H9 (cell line): ENCODE data around the gene EFNA5. TPM values are rescaled to one million over a fixed set of nuclear protein-coding genes. Genes with fewer than 3 reads are reported as not detected.

ENCODE experiments used
- DNase-seq: peaks from one replicate; pipeline ENCODE4 v3.0.0-alpha.2; 2017
- H2AFZ ChIP-seq: one replicate; pipeline ENCODE4 v1.6.1; 2013; ENCODE audit warnings: mild to moderate bottlenecking, low read length, control low read depth, moderate library complexity
- H2AK5ac ChIP-seq: 2 replicates; pipeline ENCODE4 v1.6.1; 2013; ENCODE audit warnings: low read length, control low read depth, mixed read lengths; ENCODE audit not compliant: insufficient read length
- H2BK120ac ChIP-seq: one replicate; pipeline ENCODE4 v1.6.1; 2013; ENCODE audit warnings: low read depth, mild to moderate bottlenecking, low read length, control low read depth, inconsistent platforms; ENCODE audit not compliant: poor library complexity, severe bottlenecking
- H2BK12ac ChIP-seq: 2 replicates; pipeline ENCODE4 v1.6.1; 2013; ENCODE audit warnings: low read length, control low read depth, mixed read lengths, low read depth; ENCODE audit not compliant: insufficient read length
- H2BK15ac ChIP-seq: 2 replicates; pipeline ENCODE4 v1.6.1; 2013; ENCODE audit warnings: low read depth, low read length, control low read depth
- H2BK20ac ChIP-seq: one replicate; pipeline ENCODE4 v1.6.1; 2013; ENCODE audit warnings: low read depth, mild to moderate bottlenecking, low read length, control low read depth, inconsistent platforms; ENCODE audit not compliant: poor library complexity, severe bottlenecking
- H2BK5ac ChIP-seq: 2 replicates; pipeline ENCODE4 v1.6.1; 2013; ENCODE audit warnings: low read length, control low read depth, mixed read lengths; ENCODE audit not compliant: insufficient read length
- H3K14ac ChIP-seq: 2 replicates; pipeline ENCODE4 v1.6.1; 2013; ENCODE audit warnings: low read length, control low read depth; ENCODE audit not compliant: insufficient read depth
- H3K18ac ChIP-seq: 2 replicates; pipeline ENCODE4 v1.6.1; 2013; ENCODE audit warnings: low read depth, mild to moderate bottlenecking, mixed read lengths, low read length, control low read depth; ENCODE audit not compliant: insufficient read length
- H3K23ac ChIP-seq: 2 replicates; pipeline ENCODE4 v1.6.1; 2013; ENCODE audit warnings: low read length, control low read depth, mixed read lengths, low read depth; ENCODE audit not compliant: insufficient read length
- H3K23me2 ChIP-seq: 2 replicates; pipeline ENCODE4 v1.6.1; 2013; ENCODE audit warnings: low read depth, mild to moderate bottlenecking, mixed read lengths, low read length, control low read depth; ENCODE audit not compliant: insufficient read length, poor library complexity, severe bottlenecking
- H3K27ac ChIP-seq: 2 replicates; pipeline ENCODE4 v1.5.1; 2013; ENCODE audit warnings: low read length, control low read depth, mixed read lengths, low read depth; ENCODE audit not compliant: insufficient read length
- H3K27me3 ChIP-seq: 2 replicates; pipeline ENCODE4 v1.6.1; 2013; ENCODE audit warnings: low read length, control low read depth, inconsistent platforms; ENCODE audit not compliant: insufficient read depth
- H3K4ac ChIP-seq: 2 replicates; pipeline ENCODE4 v1.6.1; 2013; ENCODE audit warnings: low read depth, mild to moderate bottlenecking, control low read depth, inconsistent platforms, low read length, moderate library complexity
- H3K4me1 ChIP-seq: 2 replicates; pipeline ENCODE4 v1.6.1; 2013; ENCODE audit warnings: low read length, control low read depth, inconsistent platforms; ENCODE audit not compliant: insufficient read depth
- H3K4me2 ChIP-seq: 2 replicates; pipeline ENCODE4 v1.6.1; 2013; ENCODE audit warnings: low read length, control low read depth, mixed read lengths; ENCODE audit not compliant: insufficient read length, insufficient read depth
- H3K56ac ChIP-seq: 2 replicates; pipeline ENCODE4 v1.6.1; 2013; ENCODE audit warnings: low read depth, mild to moderate bottlenecking, mixed read lengths, low read length, control low read depth; ENCODE audit not compliant: insufficient read length
- H3K79me1 ChIP-seq: 2 replicates; pipeline ENCODE4 v1.6.1; 2013; ENCODE audit warnings: low read depth, mild to moderate bottlenecking, moderate library complexity, low read length, control low read depth, inconsistent platforms; ENCODE audit not compliant: insufficient read depth, poor library complexity, severe bottlenecking
- H3K79me2 ChIP-seq: 2 replicates; pipeline ENCODE4 v1.6.1; 2013; ENCODE audit warnings: low read length, control low read depth, inconsistent platforms; ENCODE audit not compliant: insufficient read depth
- H3K9ac ChIP-seq: 2 replicates; pipeline ENCODE4 v1.6.1; 2013; ENCODE audit warnings: low read length, control low read depth, mixed read lengths; ENCODE audit not compliant: insufficient read length; ENCODE audit errors: extremely low read depth
- H3K9me3 ChIP-seq: one replicate; pipeline ENCODE4 v1.6.1; 2013; ENCODE audit warnings: low read depth, low read length, inconsistent platforms; ENCODE audit not compliant: control insufficient read depth
- H3T11ph ChIP-seq: one replicate; pipeline ENCODE4 v1.6.1; 2013; ENCODE audit warnings: mild to moderate bottlenecking, low read length, control low read depth, inconsistent platforms
- H4K20me1 ChIP-seq: one replicate; pipeline ENCODE4 v1.6.1; 2013; ENCODE audit not compliant: control insufficient read depth, insufficient read length, insufficient read depth
- H4K5ac ChIP-seq: 2 replicates; pipeline ENCODE4 v1.6.1; 2013; ENCODE audit warnings: low read depth, mild to moderate bottlenecking, mixed read lengths, low read length, control low read depth; ENCODE audit not compliant: insufficient read length
- H4K8ac ChIP-seq: replicated peaks from 2 replicates; pipeline ENCODE4 v1.6.1; 2013; ENCODE audit warnings: low read length, control low read depth, mixed read lengths, low read depth; ENCODE audit not compliant: insufficient read length
- H4K91ac ChIP-seq: 2 replicates; pipeline ENCODE4 v1.6.1; 2013; ENCODE audit warnings: low read depth, mild to moderate bottlenecking, moderate library complexity, mixed read lengths, low read length, control low read depth; ENCODE audit not compliant: insufficient read length
- H3K27ac Mint-ChIP-seq, 3 experiments: 2 replicates in 2 of 3; 3 replicates in 1 of 3; pipeline ENCODE4 v1.8.0; 2020 to 2021; ENCODE audit warnings: mixed read lengths in 3 of 3, mild to moderate bottlenecking in 1 of 3, moderate library complexity in 1 of 3
- H3K27me3 Mint-ChIP-seq: 2 replicates; pipeline ENCODE4 v1.8.0; 2021; ENCODE audit warnings: low read depth, mild to moderate bottlenecking, moderate library complexity, mixed read lengths
- H3K36me3 Mint-ChIP-seq, 3 experiments: 2 replicates in 2 of 3; 3 replicates in 1 of 3; pipeline ENCODE4 v1.8.0; 2020 to 2021; ENCODE audit warnings: low read depth in 3 of 3, mixed read lengths in 3 of 3; ENCODE audit not compliant: insufficient read depth in 1 of 3
- H3K4me1 Mint-ChIP-seq, 2 experiments: 2 replicates each; pipeline ENCODE4 v1.8.0; 2020; ENCODE audit warnings: mixed read lengths in 2 of 2
- H3K4me3 Mint-ChIP-seq, 2 experiments: 2 replicates in 1 of 2; 3 replicates in 1 of 2; pipeline ENCODE4 v1.8.0; 2020 to 2021; ENCODE audit warnings: mild to moderate bottlenecking in 2 of 2, mixed read lengths in 2 of 2, moderate library complexity in 1 of 2
- H3K9me3 Mint-ChIP-seq, 2 experiments: 2 replicates in 1 of 2; 3 replicates in 1 of 2; pipeline ENCODE4 v1.8.0; 2020; ENCODE audit warnings: mild to moderate bottlenecking in 2 of 2, mixed read lengths in 2 of 2, moderate library complexity in 1 of 2
- total RNA-seq: library from RNA; stranded (reverse); gene quantifications from 2 replicates; pipeline ENCODE4 v1.2.1, GENCODE V29; 2021
- TF ChIP-seq, protein P1 (sequence below): fragments of 200-600 bp; sonication (generic); conservative IDR thresholded peaks from 3 replicates; pipeline ENCODE4 v1.8.0; 2021; ENCODE audit warnings: antibody characterized with exemption, mild to moderate bottlenecking

The EFNA5 gene
- total RNA-seq, 1 experiment from 2014 or later = 20.4 TPM

DNA sequence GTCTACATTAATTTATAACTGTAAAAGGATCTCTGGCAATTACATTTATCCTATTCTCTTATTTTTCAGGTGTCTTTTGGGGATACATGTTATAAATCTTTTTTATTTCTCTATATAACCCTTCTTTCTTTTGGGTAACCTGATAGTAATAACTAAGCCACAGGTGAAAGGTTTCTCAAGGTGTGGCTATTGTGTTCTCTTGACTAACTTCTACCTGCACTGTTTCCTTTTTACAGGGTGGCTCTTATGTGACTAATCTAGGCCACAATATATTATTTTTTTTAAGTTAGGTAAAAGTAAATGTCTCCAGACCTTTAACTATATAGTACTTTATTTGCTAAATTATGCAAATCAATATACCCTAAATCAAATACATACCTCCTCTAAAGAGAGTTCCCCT is 193.2 kb downstream of the EFNA5 start:
- Mint-ChIP-seq H3K4me3 (no peak overlapping the region), H3K27ac (no peak overlapping the region), H3K9me3 (no peaks in the 10 kb centered on the region), H3K4me1 (peaks cover 71 to 73% of the 10 kb centered on the region in 2 experiments), H3K27me3 (no peaks in the 10 kb centered on the region), H3K36me3 (peaks cover 0 to 5% (median 2%) of the 10 kb centered on the region in 3 experiments; a peak in 2 of 7 replicates)
- Histone ChIP-seq H4K91ac (no peak overlapping the region), H3K23me2 (no peaks in the 10 kb centered on the region), H3K14ac (no peak overlapping the region), H3K27ac (no peak overlapping the region), H3K9ac (no peak overlapping the region), H3K9me3 (no peaks in the 10 kb centered on the region), H3K18ac (no peak overlapping the region), H2BK20ac (no peak overlapping the region), H3K4me1 (peaks cover 10% of the 10 kb centered on the region), H2AK5ac (no peak overlapping the region), H3K27me3 (no peaks in the 10 kb centered on the region), H3K4ac (no peak overlapping the region), H2AFZ (no peak overlapping the region), H3K79me1 (no peaks in the 10 kb centered on the region), H3K56ac (no peak overlapping the region), H3K4me2 (no peak overlapping the region), H4K5ac (no peak overlapping the region), H4K8ac (no peak overlapping the region), H2BK12ac (no peak overlapping the region), H2BK15ac (no peak overlapping the region), H3K23ac (no peak overlapping the region), H4K20me1 (no peaks in the 10 kb centered on the region), H3K79me2 (no peaks in the 10 kb centered on the region), H2BK5ac (no peak overlapping the region), H2BK120ac (no peak overlapping the region), H3T11ph (no peak overlapping the region)
- TF ChIP-seq, protein P1, sequence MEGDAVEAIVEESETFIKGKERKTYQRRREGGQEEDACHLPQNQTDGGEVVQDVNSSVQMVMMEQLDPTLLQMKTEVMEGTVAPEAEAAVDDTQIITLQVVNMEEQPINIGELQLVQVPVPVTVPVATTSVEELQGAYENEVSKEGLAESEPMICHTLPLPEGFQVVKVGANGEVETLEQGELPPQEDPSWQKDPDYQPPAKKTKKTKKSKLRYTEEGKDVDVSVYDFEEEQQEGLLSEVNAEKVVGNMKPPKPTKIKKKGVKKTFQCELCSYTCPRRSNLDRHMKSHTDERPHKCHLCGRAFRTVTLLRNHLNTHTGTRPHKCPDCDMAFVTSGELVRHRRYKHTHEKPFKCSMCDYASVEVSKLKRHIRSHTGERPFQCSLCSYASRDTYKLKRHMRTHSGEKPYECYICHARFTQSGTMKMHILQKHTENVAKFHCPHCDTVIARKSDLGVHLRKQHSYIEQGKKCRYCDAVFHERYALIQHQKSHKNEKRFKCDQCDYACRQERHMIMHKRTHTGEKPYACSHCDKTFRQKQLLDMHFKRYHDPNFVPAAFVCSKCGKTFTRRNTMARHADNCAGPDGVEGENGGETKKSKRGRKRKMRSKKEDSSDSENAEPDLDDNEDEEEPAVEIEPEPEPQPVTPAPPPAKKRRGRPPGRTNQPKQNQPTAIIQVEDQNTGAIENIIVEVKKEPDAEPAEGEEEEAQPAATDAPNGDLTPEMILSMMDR = no peak
- no peak for DNase-seq
